NCI-H748 (cell line): ENCODE measurements around the gene KIAA1549.

Experiments used
- DNase-seq: peaks from one replicate; lab custom pipeline; 2025; ENCODE audit not compliant: unreplicated experiment; lab: John Stamatoyannopoulos, UW

The KIAA1549 gene

DNA sequence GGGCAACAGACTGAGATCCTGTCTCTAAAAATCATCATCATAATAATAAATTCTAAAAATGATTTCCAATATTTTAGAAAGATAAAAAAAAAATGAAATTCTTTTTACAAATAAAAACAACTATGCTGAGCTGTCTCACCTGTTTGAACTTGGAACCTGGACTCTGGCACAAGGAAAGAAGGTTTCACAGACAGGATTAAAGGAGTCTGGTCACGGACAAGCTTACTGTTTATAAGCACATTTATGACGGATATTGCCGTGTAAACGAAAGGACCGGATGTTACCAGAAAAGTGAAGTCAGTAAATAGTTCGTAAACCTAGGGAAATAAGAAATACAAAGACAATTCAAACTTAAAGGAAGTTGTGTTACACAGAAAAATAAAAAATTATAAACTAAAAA, 70.2 kb downstream of the KIAA1549 start:
- no peak for DNase-seq

DNA sequence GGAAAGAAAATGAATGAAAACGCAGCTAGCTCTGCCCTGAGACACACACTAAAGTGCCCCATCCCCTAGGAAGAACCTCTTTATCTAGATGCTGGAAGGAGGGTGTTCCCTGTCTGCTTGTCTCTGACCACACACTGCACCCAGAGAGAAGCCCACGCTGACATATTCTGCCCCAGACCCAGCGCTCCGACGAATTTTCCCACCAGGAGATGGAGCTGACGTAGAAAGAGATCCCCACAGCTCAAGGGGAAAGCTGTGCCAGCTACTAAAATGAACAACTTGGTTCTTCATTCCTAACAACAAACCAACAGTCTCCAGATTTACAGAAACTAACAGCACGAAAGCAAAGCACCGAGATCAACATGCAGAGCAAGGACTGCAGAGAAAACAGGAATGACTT, 73.3 kb downstream of the KIAA1549 start:
- no peak for DNase-seq

DNA sequence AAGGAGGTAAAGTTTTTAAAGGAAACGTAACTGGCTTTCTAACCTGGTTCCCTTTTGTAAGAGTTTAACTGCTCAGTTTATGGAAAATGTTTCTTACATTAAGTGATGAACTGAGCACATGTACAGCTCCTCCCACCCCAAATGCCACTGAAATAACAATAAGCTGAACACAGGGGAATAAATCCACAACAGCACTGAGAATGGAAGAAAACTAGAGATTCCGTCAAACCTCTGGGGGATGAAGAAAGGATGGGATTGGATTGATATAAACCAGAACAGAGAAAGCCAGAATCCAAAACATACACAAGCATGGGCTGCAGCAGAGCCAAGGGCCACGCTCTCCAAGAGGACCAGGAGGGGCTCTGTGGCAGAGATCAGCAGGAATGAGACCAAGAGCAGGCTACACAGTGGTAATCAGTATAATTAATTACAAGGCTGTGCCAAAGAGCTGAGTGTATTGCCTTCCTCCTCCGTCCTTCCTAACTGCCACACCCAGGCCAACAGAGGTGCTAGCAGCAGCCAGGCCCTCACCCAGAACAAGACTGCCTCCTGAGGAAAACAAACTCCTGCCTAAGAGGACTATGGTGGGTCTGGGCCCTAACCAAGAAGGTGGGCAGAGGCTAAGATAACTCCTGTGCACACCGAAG, 73.9 kb downstream of the KIAA1549 start:
- no peak for DNase-seq

DNA sequence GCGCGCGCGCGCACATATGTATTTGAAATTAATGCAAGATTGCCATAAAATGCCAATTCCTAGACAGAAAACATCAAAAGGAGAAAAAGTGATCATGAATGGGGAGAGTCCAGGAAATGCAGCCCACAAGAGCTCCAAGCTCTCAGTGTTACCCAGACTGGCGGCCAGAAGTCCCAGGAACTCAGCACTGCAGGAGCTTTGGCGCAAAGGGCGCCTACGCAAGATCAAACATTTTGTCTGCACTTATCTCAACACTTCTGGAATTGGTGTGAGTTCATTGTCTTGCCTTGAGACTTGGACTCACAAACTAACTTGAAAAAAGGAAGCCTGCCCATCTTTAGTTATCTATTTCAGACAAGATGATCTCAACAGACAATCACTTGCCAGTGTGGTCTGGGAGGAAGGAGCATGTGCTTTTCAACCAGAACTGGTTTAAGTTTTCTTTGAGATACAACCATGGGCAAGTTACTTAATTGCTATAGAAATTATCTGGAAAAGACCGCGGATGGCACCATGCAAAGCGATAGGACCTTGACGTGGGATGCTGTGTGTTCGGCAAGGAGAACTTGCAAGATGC, 77.2 kb downstream of the KIAA1549 start:
- DNase-seq = no peak

DNA sequence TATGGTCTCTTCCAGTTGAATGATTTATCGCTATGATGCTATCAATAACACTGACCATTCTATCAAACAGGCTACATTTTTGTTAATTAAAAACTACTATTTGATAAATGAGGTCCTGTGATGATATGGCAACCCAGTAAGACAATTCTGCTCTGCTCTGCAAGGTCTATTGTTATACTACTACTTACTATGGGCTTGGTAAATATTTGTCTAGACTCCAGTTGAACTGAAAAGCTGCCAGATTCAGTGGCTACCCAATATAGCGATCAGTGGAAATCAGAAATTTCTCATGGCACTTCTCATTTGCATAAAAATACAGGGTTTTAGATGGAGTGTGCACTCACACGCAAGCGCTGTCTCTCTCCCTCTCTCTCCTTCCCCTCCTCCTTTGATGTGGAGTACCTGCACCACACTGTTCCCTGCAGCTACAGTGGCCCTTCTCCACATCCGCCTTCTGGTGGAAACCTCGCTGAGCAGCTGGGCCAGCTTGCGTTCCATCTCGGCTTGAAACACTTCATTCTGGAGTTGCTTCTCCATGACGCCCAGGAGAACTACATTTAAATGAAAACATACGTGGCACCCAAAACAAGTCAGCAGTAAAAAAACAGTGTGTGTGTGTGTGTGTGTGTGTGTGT, 77.9 kb downstream of the KIAA1549 start:
- DNase-seq = peak; percentile 94

DNA sequence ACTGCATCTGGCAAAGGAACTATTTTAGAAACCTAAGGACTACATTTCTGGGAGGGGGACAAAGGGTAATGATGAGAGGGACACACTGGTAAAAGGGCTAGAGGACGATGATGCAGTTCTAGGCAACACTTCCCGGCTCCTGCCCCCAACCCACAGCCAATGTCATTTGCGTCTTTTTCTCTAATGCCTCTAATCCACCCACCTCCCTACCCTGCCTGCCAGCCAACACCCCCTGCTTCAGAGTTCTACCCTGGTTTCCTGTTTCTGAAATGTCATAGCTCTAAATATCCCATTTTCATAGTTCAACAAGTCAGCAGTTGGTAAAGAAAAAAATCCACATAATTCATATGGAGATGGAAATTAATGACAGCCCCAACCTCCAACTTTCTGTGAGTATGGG, 79.0 kb downstream of the KIAA1549 start:
- no peak for DNase-seq

DNA sequence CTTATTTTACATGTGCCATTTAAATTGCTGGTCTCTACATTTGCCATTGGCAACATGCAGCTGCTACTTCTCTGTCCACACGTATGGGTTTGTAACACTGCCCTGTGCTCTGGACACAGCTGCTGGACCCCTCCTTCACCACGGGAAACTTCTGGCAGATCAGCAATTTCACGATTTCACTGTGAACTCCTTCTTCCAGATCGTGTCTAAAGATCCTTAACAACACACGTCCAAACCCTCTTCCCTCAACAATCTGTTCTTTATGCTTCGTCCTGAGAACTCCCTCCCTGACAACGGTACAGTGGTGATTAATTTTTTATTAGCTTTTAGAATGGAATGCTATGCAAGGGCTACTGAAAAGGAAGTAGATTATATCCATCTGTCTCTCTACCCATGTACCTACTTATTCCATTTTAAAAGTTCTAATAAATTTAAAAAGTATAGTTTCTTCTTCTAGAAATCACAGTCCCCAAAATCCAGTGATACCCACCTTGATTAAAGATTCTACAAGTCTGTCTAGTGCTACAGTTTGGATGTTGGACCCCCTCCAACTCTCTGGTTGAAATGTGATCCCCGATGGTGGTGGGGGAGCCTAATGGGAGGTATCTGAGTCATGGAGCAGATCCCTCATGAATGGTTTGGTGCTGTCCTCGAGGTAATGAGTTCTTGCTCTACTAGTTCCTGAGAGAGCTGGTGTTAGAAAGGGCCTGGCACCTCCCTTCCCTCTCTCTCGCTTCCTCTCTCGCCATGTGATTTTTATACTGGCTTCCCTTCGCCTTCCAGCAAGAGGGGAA, 81.0 kb downstream of the KIAA1549 start:
- no peak for DNase-seq

DNA sequence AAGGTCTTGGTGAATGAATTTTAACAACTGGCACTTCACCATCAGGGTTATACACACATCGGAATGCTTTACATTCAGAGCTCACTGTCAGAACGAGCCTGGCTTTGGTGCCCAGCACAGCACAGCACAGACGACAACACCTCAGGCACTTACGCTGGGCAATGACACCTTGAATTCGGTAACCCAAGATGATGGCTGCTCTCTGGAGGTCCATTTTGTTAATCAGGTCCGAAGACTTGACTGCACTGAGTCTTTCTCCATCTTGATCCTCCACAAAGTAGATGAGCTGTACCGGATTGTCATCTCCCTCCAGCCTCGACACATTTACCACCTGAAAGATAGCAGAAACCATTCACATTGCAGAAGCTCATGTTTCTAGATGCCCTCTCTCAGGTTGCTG, 82.4 kb downstream of the KIAA1549 start:
- no peak for DNase-seq

DNA sequence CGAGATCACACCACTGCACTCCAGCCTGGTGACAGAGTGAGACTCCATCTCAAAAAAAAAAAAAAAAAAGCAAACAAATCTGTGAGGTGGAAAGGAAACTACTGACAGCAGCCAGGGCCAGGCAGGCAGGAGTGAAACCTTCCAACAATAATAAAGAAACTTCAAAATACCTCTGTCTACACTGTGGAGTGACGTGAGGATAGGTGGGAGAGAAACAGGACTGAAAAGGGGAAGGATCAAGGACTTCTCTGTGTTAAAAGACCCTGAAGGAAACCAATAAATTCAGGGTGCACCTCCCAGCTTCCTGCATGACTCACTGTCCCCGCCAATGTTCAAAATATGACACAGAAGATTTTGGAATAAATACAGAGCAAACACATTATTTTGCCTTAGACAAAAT, 82.9 kb downstream of the KIAA1549 start:
- DNase-seq = no peak

DNA sequence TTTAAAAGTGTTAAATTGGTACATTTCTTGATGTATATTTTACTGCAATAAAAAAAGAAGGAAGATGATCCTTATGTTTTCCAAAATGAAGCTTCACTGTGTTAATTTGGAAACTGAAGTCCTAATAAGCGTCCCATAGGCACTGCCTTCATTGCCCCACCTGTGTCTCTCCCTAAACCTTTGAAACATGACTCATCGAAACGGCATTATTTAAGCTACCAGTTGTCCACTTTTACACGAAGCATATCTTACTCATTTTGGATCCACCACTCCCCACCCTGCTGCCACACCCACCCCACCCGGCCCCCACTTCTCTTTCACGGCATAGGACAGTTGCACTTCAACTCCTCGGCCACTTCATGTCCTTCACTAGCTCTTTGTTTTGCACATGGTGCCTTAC, 85.5 kb downstream of the KIAA1549 start:
- no peak for DNase-seq

DNA sequence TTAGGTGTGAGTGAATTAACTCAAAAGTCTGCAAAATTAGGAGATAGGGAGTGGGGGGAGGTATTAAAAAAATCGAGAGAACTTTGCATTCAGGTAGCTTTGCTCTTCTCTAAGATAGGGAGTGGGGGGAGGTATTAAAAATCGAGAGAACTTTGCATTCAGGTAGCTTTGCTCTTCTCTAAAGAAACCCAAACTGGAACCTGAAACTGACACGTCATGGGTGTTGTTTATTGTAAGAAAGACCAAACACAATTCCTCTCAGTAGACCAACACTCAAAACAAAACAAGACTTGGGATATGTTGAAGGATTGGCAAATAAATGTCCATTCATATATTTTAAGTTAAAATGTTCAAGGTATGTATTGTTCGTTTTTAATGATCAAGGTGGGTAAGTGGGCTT, 87.9 kb downstream of the KIAA1549 start:
- DNase-seq = no peak

DNA sequence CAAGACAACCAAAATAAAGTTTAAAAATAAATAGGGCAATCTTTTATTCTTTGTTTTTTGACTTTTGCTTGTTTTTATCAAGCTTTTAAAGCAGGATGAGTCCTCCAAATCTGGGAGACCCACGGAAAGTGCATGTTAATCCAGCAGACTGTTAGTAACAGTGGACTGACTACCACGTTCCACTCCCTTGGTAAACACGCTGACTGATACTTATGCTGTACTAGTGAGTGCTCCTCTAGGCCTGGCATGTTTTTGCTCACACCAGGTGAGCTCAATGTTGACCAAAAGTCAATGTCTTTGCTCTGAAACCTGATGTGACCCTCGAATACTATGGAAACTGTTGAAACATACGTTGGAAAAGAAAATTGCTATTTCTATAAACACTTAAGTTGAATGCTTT, 88.4 kb downstream of the KIAA1549 start:
- peak; percentile 93 for DNase-seq

DNA sequence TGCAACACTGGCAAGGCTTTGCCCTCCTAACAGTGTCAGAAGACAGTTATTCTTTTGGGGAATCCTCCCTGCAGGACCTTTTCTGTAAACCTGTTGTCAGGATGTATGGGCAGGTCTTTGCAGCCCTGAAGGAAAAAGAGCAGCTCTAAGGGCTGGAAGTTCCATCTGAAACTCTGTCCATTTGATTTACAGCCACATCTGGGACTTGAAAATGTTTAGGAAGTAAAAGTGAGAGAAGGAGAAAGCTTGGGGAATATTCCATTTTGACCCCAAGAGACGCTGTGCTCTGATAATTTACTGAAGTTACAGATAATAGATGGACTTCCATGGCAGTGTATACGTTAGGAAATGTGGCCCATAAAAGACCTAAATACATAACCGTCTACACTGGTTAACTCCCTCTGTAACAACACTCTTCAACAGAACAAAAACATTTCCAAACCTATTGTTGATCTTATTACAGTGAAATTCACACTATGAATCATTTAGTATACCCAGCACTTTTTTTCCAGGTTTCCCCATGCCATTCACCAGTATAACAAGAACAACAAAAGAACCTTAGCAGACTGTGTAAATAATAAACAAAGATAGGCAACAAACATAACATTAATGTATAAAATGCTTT, 89.1 kb downstream of the KIAA1549 start:
- peak; percentile 69 for DNase-seq

DNA sequence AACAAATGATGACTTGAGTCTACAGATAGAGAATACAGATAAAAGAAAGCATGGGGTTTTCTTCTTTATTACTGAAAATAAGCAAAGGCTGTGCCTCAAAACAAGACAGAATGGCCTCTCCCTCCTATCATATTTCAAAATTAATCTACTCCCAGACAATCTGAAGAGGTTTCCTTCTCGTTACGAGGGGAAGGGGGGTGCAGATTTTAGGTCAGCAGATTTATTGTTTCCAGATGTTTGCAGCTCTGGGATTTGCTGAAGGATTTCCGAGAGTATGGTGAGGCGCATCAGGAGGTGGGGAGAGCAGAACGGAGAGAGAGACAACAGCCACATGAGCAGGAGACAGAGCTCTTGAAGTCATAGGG, 89.8 kb downstream of the KIAA1549 start:
- no peak for DNase-seq

DNA sequence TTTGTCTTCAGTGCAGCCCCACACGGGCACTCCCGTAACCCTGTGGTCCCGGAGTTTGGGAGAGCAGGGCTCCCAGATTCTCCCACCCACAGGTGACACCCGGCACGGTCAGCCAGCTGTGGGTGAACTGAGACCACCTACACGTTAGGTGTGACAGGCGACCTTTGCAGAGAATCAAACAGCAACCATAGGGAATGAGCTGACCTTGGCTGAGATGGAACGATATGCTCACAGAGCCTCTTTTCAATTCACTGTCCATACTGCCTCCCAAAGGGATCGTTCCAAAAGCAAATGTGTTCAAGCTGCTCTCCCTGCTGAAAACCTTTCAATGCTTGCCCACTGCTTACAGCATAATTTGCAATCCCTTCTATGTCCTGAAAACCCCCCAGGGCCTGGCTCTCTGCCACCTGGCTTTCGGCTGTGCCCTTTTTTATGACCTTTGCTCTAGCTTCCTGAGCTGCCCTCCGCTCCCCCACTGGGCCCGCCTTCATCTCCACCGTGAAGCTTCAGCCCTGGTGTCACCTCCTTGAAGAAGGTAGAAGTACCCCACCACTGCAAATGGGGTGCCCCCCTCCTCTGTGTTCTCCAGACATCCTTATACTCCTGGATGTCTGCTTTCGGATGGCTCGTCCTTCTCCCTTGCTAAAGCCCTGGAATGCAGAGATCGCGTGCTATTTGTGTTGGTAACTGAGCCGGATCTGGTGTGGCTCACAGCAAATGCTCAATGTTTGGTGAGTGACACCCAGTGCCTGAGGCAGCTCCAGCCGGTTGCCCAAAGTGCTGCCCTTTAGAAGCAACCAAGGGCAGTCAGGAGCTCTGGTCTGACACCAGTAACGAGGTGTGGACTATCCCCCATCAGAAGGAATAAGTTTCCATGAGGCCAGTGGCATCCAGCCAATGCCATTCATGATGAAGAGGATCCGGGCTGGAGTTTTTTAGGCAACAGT, 90.4 kb downstream of the KIAA1549 start:
- DNase-seq = peak; percentile 70

DNA sequence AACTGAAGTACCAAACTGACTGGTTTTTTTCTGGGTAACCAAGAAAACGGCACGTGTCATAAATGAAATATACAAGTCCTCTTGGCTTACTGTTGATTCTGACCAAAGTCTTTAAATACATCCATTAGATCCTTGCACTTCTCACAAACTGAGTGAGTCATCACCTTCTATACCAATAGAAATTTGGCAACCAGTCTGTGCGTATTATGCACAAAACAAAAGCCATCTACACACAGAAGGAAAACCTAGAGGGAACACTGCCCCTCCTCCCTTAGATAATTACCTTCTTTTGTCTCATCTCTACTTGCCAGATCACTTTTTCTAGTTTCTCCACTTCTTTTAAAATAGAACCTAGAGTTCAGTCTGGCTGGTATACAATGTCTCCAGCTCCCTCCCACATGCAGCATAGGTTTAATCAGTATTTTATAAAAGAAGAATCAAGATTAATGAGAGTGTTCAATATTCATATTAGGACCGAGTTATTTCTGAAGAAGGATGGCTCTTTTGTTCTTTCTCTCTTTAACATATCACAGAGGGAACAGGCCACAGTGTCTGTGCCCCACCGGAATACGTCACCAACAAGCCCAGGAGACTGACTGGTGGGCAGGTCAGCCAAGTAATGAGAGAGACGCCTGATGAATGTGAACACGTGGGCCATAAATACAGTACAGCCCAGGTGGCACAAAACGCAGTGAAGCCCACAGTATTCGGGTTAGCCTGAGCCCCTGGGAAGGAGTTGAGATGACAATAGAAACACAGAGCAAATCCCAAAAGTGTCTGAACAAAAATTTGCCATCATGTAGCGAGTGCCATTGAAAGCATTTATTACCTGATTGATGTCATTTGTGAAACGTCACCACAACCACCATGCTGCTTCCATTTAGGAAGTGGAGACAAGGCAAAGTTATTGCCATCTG, 91.3 kb downstream of the KIAA1549 start:
- peak; percentile 95 for DNase-seq

DNA sequence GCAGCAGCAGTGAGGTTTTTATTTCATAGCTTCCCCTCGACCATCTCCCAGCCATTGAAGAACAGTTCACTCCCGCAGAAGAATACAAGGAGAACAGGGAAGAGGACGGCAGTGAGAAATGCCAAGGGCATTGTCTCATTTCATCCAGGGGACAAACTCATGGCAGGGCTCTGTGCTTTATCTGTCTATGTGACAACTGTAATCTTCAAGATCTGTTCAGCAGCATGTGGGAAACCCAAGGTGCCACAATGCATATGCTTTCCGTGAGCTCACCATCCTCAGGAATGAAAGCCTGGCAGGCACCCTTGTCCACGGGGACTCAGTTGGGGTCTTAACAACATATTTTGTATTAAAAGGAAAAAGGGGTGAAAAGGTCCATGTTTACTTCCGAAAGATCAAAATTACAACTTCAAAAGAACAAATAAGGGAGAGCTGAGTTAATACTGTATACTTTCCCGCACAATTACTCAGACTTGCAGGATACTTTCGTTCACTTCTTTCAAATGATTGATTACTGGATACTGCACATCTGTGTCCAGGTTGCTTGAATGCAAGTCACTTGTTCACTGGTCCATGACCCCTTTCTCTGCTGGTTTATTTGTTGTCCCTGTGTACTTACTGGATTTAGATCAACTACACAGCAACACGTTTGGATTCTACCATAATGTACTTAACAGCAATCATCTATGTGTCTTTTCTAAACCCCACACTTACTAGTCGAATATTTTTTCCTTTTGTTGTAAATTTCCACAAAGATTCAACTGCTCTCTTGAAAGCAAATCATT, 93.1 kb downstream of the KIAA1549 start:
- no peak for DNase-seq

DNA sequence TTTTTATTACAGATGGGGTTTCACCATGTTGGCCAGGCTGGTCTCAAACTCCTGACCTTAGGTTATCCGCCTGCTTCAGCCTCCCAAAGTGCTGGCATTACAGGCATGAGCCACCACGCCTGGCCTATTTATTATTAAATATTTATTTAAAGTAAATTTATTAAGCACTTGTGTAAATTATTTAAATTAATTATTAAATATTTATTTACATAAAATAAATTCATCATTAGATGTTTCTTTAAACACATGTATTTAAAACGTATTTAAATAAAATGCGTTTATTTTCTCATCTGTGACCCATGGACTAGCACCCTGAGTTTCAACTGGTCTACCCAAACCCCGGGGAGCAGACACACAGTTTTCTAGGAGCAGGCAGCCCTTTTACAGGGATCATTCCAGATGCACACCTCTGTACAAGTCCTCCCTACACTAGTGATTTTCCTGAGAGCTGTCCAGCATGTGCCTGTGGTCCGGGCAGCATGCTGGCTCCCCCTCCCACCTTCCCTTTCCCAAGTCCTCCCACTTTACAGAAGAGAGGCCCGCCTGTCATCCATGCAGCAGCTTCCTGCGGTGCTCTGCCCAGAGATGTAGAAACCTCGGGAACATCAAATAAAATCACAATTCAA, 94.0 kb downstream of the KIAA1549 start:
- no peak for DNase-seq
